Neural crest cell (in vitro differentiated cells): Measurements from ENCODE around the gene PRR5L. TPM values are rescaled to one million over a fixed set of nuclear protein-coding genes. Genes with fewer than 3 reads are reported as not detected.

Experiments used
- DNase-seq: peaks from one replicate; pipeline ENCODE4 v3.0.0; 2021; ENCODE audit warnings: low read depth, mixed read lengths, low spot score
- H3K27ac Mint-ChIP-seq: one replicate; pipeline ENCODE4 v1.8.0; 2021; ENCODE audit warnings: mild to moderate bottlenecking, mixed read lengths; ENCODE audit not compliant: unreplicated experiment
- H3K27me3 Mint-ChIP-seq: 2 replicates; pipeline ENCODE4 v1.8.0; 2021; ENCODE audit warnings: low read depth, mild to moderate bottlenecking, mixed read lengths
- H3K36me3 Mint-ChIP-seq: 2 replicates; pipeline ENCODE4 v1.8.0; 2021; ENCODE audit warnings: low read depth, mild to moderate bottlenecking, mixed read lengths
- H3K4me1 Mint-ChIP-seq: 2 replicates; pipeline ENCODE4 v1.8.0; 2021; ENCODE audit warnings: mixed read lengths
- H3K4me3 Mint-ChIP-seq: one replicate; pipeline ENCODE4 v1.8.0; 2021; ENCODE audit warnings: mild to moderate bottlenecking, mixed read lengths
- H3K9me3 Mint-ChIP-seq: 2 replicates; pipeline ENCODE4 v1.8.0; 2021; ENCODE audit warnings: mixed read lengths
- total RNA-seq: library from RNA; stranded (reverse); gene quantifications from 2 replicates; pipeline ENCODE4 v1.2.1, GENCODE V29; 2021
- TF ChIP-seq, protein P1 (sequence below): fragments of 200-600 bp; sonication (generic); conservative IDR thresholded peaks from 2 replicates; pipeline ENCODE4 v1.5.0; 2021; ENCODE audit warnings: antibody characterized with exemption, mild to moderate bottlenecking

Gene PRR5L
- total RNA-seq, 1 donor from 2014 or later: 6.6 TPM

DNA sequence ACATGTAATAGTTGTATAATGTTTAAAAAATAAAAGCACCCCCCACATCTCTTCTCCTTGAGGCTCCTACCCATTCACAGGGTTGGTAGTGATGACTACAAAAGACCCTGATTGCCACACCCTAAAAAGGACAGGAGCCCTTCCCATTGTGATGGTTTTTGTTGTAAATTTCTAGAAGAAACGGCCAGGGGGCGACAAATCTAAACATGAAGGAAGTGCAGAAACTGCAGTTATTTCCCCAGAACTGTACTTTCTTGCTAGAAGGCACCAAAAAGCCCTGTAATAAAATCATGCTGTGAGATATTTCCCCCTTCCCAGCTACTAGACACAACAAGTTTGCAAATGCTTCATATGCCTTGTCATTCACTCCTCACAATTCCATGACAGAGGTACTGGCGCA is 10.8 kb downstream of the PRR5L start:
- H3K36me3 Mint-ChIP-seq: no peaks in the 10 kb centered on the region
- H3K4me3 Mint-ChIP-seq: no peak overlapping the region
- H3K27me3 Mint-ChIP-seq: peaks cover 16% of the 10 kb centered on the region
- peak; percentile 20 for DNase-seq
- H3K9me3 Mint-ChIP-seq: no peaks in the 10 kb centered on the region
- TF ChIP-seq, protein P1, sequence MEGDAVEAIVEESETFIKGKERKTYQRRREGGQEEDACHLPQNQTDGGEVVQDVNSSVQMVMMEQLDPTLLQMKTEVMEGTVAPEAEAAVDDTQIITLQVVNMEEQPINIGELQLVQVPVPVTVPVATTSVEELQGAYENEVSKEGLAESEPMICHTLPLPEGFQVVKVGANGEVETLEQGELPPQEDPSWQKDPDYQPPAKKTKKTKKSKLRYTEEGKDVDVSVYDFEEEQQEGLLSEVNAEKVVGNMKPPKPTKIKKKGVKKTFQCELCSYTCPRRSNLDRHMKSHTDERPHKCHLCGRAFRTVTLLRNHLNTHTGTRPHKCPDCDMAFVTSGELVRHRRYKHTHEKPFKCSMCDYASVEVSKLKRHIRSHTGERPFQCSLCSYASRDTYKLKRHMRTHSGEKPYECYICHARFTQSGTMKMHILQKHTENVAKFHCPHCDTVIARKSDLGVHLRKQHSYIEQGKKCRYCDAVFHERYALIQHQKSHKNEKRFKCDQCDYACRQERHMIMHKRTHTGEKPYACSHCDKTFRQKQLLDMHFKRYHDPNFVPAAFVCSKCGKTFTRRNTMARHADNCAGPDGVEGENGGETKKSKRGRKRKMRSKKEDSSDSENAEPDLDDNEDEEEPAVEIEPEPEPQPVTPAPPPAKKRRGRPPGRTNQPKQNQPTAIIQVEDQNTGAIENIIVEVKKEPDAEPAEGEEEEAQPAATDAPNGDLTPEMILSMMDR: peak; percentile 63
- no peak overlapping the region for H3K27ac Mint-ChIP-seq
- no peaks in the 10 kb centered on the region for H3K4me1 Mint-ChIP-seq

DNA sequence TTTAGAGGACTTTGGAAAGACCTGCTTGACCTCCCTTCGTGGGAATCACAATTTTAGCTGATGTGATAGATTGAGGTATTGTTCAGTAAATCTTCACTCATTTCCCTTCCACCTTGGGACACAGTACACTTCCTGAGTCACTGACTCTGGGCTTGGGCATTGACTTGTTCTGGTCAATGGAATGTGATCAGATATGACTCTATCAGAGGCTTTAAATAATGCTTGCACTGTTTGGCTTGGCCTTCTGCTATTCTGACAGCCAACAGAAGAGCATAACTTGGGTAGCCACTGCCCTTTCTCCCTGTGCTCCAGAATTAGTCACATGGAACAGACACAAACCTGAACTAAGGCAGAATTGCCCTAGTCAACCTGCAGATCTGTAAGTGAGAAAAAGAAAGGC is 12.5 kb downstream of the PRR5L start:
- peaks cover 26% of the 10 kb centered on the region for H3K27me3 Mint-ChIP-seq
- H3K4me3 Mint-ChIP-seq: no peak overlapping the region
- no peaks in the 10 kb centered on the region for H3K36me3 Mint-ChIP-seq
- no peaks in the 10 kb centered on the region for H3K9me3 Mint-ChIP-seq
- DNase-seq: no peak
- H3K27ac Mint-ChIP-seq: no peak overlapping the region
- TF ChIP-seq, protein P1: no peak
- H3K4me1 Mint-ChIP-seq: no peaks in the 10 kb centered on the region

DNA sequence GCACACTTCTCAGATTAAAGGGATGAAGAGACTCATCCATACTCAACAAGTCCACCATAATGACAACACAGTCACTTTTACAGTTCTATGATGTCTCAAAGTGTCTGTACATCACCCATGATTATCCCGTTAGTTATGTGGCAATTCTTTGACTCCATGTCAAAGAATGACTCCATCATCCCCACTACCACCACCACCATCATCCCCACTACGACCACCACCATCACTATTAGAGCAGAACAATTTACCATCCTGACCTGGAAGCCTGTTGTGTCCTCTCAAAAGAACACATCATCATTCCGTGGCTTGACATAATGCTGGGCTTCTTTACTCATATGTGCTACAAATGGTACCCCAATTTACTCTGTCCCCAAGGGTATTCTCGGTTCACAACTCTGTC is 13.7 kb downstream of the PRR5L start:
- Mint-ChIP-seq H3K36me3 (no peaks in the 10 kb centered on the region), H3K4me1 (no peaks in the 10 kb centered on the region), H3K27me3 (peaks cover 36% of the 10 kb centered on the region), H3K27ac (no peak overlapping the region), H3K4me3 (no peak overlapping the region), H3K9me3 (no peaks in the 10 kb centered on the region)
- TF ChIP-seq, protein P1: no peak
- DNase-seq: no peak

DNA sequence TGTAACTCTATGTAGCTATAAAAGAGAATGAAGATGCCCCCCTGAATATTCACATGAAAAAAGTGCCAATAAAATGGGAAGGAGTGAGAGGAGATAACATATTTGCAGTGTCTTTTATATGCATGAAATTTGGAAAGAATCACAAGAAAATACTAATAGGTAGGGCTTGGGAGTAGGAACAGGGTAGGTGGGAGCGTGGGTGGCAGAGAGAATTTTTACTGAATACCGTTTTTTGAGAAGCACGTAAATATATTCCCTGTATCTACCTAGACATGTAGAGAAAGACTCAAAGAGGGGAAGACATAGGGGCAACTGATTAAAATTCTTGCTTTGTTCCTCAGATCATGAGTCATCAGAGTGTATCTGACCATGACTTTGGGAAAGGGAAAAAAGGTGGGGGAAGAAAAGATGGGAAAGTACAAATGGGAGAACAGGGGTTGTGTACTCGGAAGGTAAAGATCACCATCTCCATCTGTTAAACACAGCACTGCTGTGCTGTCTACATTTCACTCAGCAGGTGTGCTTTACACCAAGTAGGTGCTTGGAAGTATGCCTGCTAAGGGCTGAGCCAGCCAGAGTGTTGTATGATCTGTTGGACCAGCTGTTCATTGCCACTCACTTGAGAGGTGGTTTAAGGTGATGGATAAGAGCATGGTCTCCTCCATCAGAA is 16.0 kb downstream of the PRR5L start:
- no peak for DNase-seq
- no peaks in the 10 kb centered on the region for H3K4me1 Mint-ChIP-seq
- H3K27ac Mint-ChIP-seq: no peak overlapping the region
- H3K27me3 Mint-ChIP-seq: peaks cover 43% of the 10 kb centered on the region
- TF ChIP-seq, protein P1: no peak
- no peaks in the 10 kb centered on the region for H3K9me3 Mint-ChIP-seq
- H3K4me3 Mint-ChIP-seq: no peak overlapping the region
- no peaks in the 10 kb centered on the region for H3K36me3 Mint-ChIP-seq

- DNase-seq: no peak
- TF ChIP-seq, protein P1: no peak
- Mint-ChIP-seq H3K27ac (no peak overlapping the region), H3K9me3 (no peaks in the 10 kb centered on the region), H3K36me3 (no peaks in the 10 kb centered on the region), H3K27me3 (peaks cover 38% of the 10 kb centered on the region), H3K4me3 (no peak overlapping the region), H3K4me1 (no peaks in the 10 kb centered on the region)
Measured at GRCh38 chr11:36312611-36313472, 16.8 kb downstream of the PRR5L start.
